OCI-LY7 (cell line): ENCODE data around the gene COL4A1. TPM values are rescaled to one million over a fixed set of nuclear protein-coding genes. Genes with fewer than 3 reads are reported as not detected.

Source experiments
- BruUV-seq: library from RNA; stranded (reverse); fragments of 400-500 nt; replicated peaks from 2 replicates; lab custom pipeline; 2021; lab: Mats Ljungman, UMichigan
- CTCF ChIA-PET: fragments of 300-600 bp; sonication (Branson Sonifier 250); formaldehyde crosslinking; loops from one replicate; lab custom pipeline; 2022; ENCODE audit warnings: antibody characterized with exemption; ENCODE audit not compliant: unreplicated experiment; lab: Charles Lee
- POLR2A ChIA-PET: fragments of 300-600 bp; sonication (Branson Sonifier 250); formaldehyde crosslinking; loops from one replicate; lab custom pipeline; 2022; ENCODE audit warnings: antibody characterized with exemption; lab: Charles Lee
- DNase-seq: peaks from one replicate; pipeline ENCODE4 v3.0.0-alpha.2; 2015; ENCODE audit warnings: low spot score
- H2AFZ ChIP-seq: fragments of 200-600 bp; sonication (generic), shearing (Covaris generic); 2 replicates; pipeline ENCODE4 v1.6.1; 2014; ENCODE audit warnings: mild to moderate bottlenecking, antibody characterized with exemption, low read length, moderate library complexity
- H3K27ac ChIP-seq: fragments of 200-600 bp; sonication (generic); 2 replicates; pipeline ENCODE4 v1.5.1; 2014; ENCODE audit warnings: mixed run types, low read depth, mild to moderate bottlenecking, moderate library complexity, low read length, inconsistent platforms; ENCODE audit not compliant: poor library complexity, severe bottlenecking
- H3K36me3 ChIP-seq: fragments of 200-600 bp; sonication (generic); 2 replicates; pipeline ENCODE4 v1.6.1; 2014; ENCODE audit warnings: mild to moderate bottlenecking, antibody characterized with exemption, low read length, moderate library complexity, mixed read lengths; ENCODE audit not compliant: insufficient read depth
- H3K4me1 ChIP-seq: fragments of 200-600 bp; sonication (generic); 2 replicates; pipeline ENCODE4 v1.5.1; 2014; ENCODE audit warnings: mild to moderate bottlenecking, low read length; ENCODE audit not compliant: insufficient read depth, poor library complexity, severe bottlenecking
- H3K4me2 ChIP-seq: fragments of 200-600 bp; sonication (generic); 2 replicates; pipeline ENCODE4 v1.6.1; 2014; ENCODE audit warnings: mild to moderate bottlenecking, low read length
- H3K4me3 ChIP-seq: fragments of 200-600 bp; sonication (generic); 2 replicates; pipeline ENCODE4 v1.5.1; 2014; ENCODE audit warnings: mild to moderate bottlenecking, low read depth, low read length; ENCODE audit not compliant: poor library complexity, severe bottlenecking
- H3K79me2 ChIP-seq: fragments of 200-600 bp; sonication (generic); 2 replicates; pipeline ENCODE4 v1.6.1; 2016; ENCODE audit warnings: low read depth, mild to moderate bottlenecking, low read length, moderate library complexity, mixed read lengths; ENCODE audit not compliant: insufficient read depth
- H3K9me2 ChIP-seq: fragments of 200-600 bp; sonication (generic); 2 replicates; pipeline ENCODE4 v1.6.1; 2016; ENCODE audit warnings: mild to moderate bottlenecking, low read length, mixed read lengths; ENCODE audit not compliant: insufficient read depth
- H3K9me3 ChIP-seq: fragments of 200-600 bp; sonication (generic); 2 replicates; pipeline ENCODE4 v1.6.1; 2014; ENCODE audit warnings: mild to moderate bottlenecking, mixed run types, low read length, mixed read lengths
- H4K20me1 ChIP-seq: fragments of 200-600 bp; sonication (generic); 2 replicates; pipeline ENCODE4 v1.6.1; 2014; ENCODE audit warnings: mild to moderate bottlenecking, antibody characterized with exemption, low read length, moderate library complexity, mixed read lengths; ENCODE audit not compliant: insufficient read depth
- EZH2phosphoT487 ChIP-seq: fragments of 200-600 bp; sonication (generic); IDR thresholded peaks from 2 replicates; pipeline ENCODE4 v1.6.1; 2018; ENCODE audit warnings: low read depth, borderline replicate concordance, mild to moderate bottlenecking, mixed run types, antibody characterized with exemption, low read length, moderate library complexity, mixed read lengths
- intact Hi-C: fragments of 100-400 bp; cut with micrococcal nuclease; formaldehyde crosslinking; loops from one replicate; pipeline ENCODE4 v1.10.0; 2022; ENCODE audit not compliant: unreplicated experiment
- total RNA-seq, 2 experiments: library from RNA; depleted of rRNA in 1 of 2; stranded (reverse); fragments of >200 nt in 1 of 2; shearing (Covaris generic) in 1 of 2; gene quantifications; 2 replicates each; pipeline ENCODE4 v1.2.3, GENCODE V29; 2014 to 2022
- TF ChIP-seq, protein P1 (sequence below): fragments of 200-600 bp; sonication (generic); conservative IDR thresholded peaks from 2 replicates; pipeline ENCODE4 v1.5.1; 2014; ENCODE audit warnings: mild to moderate bottlenecking, antibody characterized with exemption, low read length, moderate library complexity, mixed read lengths

Gene COL4A1
- total RNA-seq, 2 experiments from 2014 or later = 0.06 TPM; not detected in 1

DNA sequence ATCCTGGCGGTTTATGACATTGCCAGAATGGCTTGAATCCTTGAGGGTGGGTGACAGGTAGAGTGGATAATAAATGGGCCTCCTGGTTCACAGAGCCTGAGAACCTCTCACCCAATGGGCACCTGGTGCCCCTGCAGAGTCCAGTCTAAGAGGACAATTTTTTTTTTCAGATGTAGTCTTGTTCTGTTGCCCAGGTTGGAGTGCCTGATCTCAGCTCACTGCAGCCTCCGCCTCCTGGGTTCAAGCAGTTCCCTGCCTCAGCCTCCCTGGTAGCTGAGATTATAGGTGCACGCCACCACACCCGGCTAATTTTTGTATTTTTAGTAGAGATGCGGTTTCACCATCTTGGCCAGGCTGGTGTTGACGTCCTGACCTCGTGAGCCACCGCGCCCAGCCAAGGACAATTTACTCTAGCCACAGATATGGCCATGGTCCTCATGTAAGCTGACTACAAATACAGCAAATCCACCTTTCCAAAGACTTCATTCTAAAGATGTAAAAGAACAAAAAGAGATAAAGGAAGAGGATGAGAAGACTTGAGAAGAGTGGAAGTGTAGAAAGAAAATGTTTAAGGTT, 33.1 kb upstream of the COL4A1 start:
- CTCF ChIA-PET = no interaction called here
- H3K9me3 ChIP-seq = no peaks in the 10 kb centered on the region
- BruUV-seq = no TSS peak
- H3K36me3 ChIP-seq = no peaks in the 10 kb centered on the region
- H3K4me3 ChIP-seq = no peak overlapping the region
- no peaks in the 10 kb centered on the region for H3K79me2 ChIP-seq
- no peak overlapping the region for H2AFZ ChIP-seq
- TF ChIP-seq, protein P1, sequence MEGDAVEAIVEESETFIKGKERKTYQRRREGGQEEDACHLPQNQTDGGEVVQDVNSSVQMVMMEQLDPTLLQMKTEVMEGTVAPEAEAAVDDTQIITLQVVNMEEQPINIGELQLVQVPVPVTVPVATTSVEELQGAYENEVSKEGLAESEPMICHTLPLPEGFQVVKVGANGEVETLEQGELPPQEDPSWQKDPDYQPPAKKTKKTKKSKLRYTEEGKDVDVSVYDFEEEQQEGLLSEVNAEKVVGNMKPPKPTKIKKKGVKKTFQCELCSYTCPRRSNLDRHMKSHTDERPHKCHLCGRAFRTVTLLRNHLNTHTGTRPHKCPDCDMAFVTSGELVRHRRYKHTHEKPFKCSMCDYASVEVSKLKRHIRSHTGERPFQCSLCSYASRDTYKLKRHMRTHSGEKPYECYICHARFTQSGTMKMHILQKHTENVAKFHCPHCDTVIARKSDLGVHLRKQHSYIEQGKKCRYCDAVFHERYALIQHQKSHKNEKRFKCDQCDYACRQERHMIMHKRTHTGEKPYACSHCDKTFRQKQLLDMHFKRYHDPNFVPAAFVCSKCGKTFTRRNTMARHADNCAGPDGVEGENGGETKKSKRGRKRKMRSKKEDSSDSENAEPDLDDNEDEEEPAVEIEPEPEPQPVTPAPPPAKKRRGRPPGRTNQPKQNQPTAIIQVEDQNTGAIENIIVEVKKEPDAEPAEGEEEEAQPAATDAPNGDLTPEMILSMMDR = no peak
- TF ChIP-seq EZH2phosphoT487 = no peak
- no peak overlapping the region for H3K27ac ChIP-seq
- intact Hi-C loops = no loop called here
- H3K9me2 ChIP-seq = no peaks in the 10 kb centered on the region
- POLR2A ChIA-PET = no interaction called here
- H3K4me2 ChIP-seq = no peak overlapping the region
- H3K4me1 ChIP-seq = peaks cover 12% of the 10 kb centered on the region
- no peaks in the 10 kb centered on the region for H4K20me1 ChIP-seq
- DNase-seq = no peak

DNA sequence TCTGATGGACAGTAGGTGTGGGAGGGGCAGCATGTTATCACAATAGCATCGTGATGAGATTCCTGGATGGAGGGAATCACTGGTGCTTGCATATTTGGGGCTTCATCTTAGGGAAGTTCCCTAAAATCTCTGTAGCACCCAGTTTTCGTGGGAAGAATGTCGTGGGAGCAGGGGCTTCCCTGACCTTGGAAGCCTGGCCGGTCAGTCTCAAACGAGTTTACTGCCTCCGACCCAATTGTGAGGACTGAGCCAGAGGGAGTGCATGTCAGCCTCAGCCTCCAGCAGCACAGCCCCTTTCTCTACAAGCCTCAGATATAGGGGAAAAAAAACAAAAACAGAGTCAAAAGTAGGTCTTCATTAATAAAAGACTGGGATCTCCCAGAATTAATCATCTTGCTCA, 32.3 kb upstream of the COL4A1 start:
- H3K4me2 ChIP-seq = no peak overlapping the region
- H3K79me2 ChIP-seq = no peaks in the 10 kb centered on the region
- H3K9me2 ChIP-seq = no peaks in the 10 kb centered on the region
- no peaks in the 10 kb centered on the region for H4K20me1 ChIP-seq
- H3K36me3 ChIP-seq = no peaks in the 10 kb centered on the region
- CTCF ChIA-PET = no interaction called here
- no peaks in the 10 kb centered on the region for H3K9me3 ChIP-seq
- no peak overlapping the region for H3K4me3 ChIP-seq
- TF ChIP-seq, protein P1 = no peak
- no peak for TF ChIP-seq EZH2phosphoT487
- no TSS peak for BruUV-seq
- no peak overlapping the region for H2AFZ ChIP-seq
- POLR2A ChIA-PET = no interaction called here
- DNase-seq = no peak
- H3K4me1 ChIP-seq = peaks cover 12% of the 10 kb centered on the region
- intact Hi-C loops = no loop called here
- no peak overlapping the region for H3K27ac ChIP-seq

DNA sequence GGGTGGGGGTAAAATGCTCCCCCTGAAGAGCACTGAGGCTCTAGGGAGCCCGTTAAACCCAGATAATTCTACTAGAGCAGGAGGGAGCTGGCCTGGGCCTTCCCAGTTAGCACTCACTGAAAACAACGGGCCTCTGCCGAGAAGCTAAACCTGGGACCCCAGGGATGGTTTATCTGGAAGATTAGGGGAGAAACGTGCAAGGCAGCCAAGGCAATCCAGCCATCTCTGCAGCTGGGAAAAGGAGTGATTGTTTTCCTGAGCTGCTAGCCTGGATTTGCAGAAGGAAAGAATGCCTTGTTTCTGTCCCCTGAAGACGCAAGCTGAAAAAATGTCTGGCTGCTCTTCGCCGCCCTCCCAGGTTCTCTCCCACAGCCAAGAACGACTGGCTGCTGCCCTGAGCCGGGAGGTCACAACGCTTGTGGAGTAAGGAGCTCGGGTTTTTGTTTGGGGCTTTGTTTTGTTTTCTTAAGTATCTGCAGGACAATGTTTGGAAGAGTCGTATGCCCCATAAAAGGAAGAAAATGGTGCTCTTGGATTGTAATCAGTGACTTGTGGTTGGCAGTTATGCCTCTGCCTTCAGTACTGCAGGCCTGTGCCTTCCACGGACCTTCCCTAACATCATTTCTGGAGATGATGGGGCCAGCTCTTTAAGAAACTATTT, 31.6 kb upstream of the COL4A1 start:
- DNase-seq = no peak
- Histone ChIP-seq H3K4me1 (peaks cover 12% of the 10 kb centered on the region), H4K20me1 (no peaks in the 10 kb centered on the region), H3K9me2 (no peaks in the 10 kb centered on the region), H3K36me3 (no peaks in the 10 kb centered on the region), H3K27ac (no peak overlapping the region), H3K79me2 (no peaks in the 10 kb centered on the region), H3K9me3 (no peaks in the 10 kb centered on the region), H2AFZ (no peak overlapping the region), H3K4me2 (no peak overlapping the region), H3K4me3 (no peak overlapping the region)
- TF ChIP-seq, protein P1 = no peak
- TF ChIP-seq EZH2phosphoT487 = no peak
- BruUV-seq = no TSS peak
- POLR2A ChIA-PET = no interaction called here
- CTCF ChIA-PET = no interaction called here
- intact Hi-C loops = no loop called here
